ENCODE data around the gene ULK1. TPM values are rescaled to one million over a fixed set of nuclear protein-coding genes. Genes with fewer than 3 reads are reported as not detected.
"Not testable (repeated sequence)": the region's sequence is repeated elsewhere in the genome, so short reads cannot be mapped to it uniquely, and the experiment has no call there.

ULK1 gene
- total RNA-seq, 1 donor from 2014 or later = 7.3 TPM

GRCh38 chr12:131959641-131960589, 65.5 kb downstream of the ULK1 start:
- no peak for DNase-seq (ENCODE audit: low spot score in 2 of 2)
- no peak for FAIRE-seq

GRCh38 chr12:131960590-131961325, 66.3 kb downstream of the ULK1 start:
- DNase-seq (ENCODE audit: low spot score in 2 of 2); FAIRE-seq: not testable (repeated sequence)

- FAIRE-seq; DNase-seq (ENCODE audit: low spot score in 2 of 2): not testable (repeated sequence)
These were observed 66.9 kb downstream of the ULK1 start for GRCh38 chr12:131961328-131961727.

DNA sequence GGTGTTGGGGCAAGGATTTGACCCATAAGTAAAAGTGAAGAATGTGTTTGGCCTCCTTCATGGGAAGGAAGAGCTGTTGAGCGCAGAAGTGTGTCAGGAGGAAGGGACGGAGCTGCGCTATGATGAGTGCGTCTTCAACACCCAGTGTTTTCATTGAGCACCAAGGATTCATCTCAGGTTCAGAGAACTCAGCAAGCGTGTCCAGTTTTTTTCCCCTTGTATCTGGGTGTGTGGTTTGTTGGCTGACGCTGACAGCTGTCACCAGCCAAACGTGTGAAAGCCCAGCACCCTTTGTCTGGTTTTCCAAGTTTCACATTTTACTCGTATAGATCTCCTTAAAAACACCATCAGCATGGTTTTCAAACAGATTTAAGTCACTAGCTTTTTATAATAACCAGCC, 67.6 kb downstream of the ULK1 start:
- DNase-seq (ENCODE audit: low spot score in 2 of 2) (no peak), FAIRE-seq (no peak)

DNA sequence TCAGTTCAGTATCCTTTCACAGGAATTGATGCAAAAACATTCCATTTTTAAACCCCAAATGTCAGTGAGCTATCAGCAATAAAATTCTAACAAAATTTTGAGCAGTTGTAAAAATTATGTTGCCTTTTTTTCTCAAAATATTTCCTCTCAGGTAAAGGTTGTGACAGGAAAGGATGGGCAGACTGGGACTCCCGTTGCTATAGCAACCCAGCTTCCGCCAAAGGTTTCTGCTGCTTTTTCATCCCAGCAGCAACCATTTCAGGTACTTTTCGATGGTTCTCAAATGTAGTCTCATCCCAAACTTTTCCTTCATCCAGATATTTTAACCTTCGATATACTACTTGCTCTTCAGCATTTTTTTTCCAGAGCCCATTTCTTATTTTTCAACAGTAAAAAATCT, 69.0 kb downstream of the ULK1 start:
- FAIRE-seq = no peak

DNA sequence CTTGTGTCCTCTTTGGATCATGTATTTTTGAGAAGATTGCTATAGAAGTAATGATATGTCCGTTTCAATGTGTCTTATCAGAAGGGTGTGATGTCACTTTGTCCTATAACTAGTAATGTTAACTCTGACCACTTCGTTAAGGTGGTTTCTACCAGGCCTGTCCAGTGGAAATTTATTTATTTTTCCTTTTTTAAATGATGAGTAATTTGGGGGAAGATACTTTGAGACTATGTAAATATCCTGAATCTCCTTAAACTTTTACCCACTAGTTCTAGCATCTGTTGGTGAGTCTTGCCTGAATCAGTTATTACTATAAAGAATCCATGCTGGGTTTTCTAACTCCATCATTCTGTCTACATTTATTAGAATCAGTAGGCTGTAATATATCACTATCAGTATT, 70.7 kb downstream of the ULK1 start:
- FAIRE-seq (no peak), DNase-seq (ENCODE audit: low spot score in 2 of 2) (no peak)

More for the DNA sequence above, 69.0 kb downstream of the ULK1 start:
- no peak for DNase-seq (ENCODE audit: low spot score in 2 of 2)

GRCh38 chr12:131971226-131971625, 76.8 kb downstream of the ULK1 start:
- no peak for DNase-seq (ENCODE audit: low spot score in 2 of 2)
- no peak for FAIRE-seq

Small RNAs within 50 kb of the gene (small RNA-seq; reads per million reads assigned to genes)
- not detected for gene AC131009.3

Other genes starting within 250 kb of the ULK1 start
- 21.2 TPM for gene SFSWAP, start 183.5 kb upstream of the ULK1 start, total RNA-seq
- gene MMP17, start 66.2 kb upstream of the ULK1 start, total RNA-seq = 38.7 TPM
- gene PUS1, start 34.7 kb downstream of the ULK1 start, total RNA-seq = 3.3 TPM
- 10.2 TPM for gene EP400, start 55.3 kb downstream of the ULK1 start, total RNA-seq
- 11.0 TPM for gene DDX51, start 249.7 kb downstream of the ULK1 start, total RNA-seq
- 9.0 TPM for gene NOC4L, start 249.8 kb downstream of the ULK1 start, total RNA-seq

All from frontal cortex (tissue), 4 donors.